Cerebellar cortex (tissue), 1 donor: ENCODE data around the gene TEAD3.
"Not testable (repeated sequence)": the region's sequence is repeated elsewhere in the genome, so short reads cannot be mapped to it uniquely, and the experiment has no call there.

ENCODE experiments used
- DNase-seq: peaks from one replicate; pipeline ENCODE4 v3.0.0-alpha.2; 2015; ENCODE audit warnings: low spot score

The TEAD3 gene

DNA sequence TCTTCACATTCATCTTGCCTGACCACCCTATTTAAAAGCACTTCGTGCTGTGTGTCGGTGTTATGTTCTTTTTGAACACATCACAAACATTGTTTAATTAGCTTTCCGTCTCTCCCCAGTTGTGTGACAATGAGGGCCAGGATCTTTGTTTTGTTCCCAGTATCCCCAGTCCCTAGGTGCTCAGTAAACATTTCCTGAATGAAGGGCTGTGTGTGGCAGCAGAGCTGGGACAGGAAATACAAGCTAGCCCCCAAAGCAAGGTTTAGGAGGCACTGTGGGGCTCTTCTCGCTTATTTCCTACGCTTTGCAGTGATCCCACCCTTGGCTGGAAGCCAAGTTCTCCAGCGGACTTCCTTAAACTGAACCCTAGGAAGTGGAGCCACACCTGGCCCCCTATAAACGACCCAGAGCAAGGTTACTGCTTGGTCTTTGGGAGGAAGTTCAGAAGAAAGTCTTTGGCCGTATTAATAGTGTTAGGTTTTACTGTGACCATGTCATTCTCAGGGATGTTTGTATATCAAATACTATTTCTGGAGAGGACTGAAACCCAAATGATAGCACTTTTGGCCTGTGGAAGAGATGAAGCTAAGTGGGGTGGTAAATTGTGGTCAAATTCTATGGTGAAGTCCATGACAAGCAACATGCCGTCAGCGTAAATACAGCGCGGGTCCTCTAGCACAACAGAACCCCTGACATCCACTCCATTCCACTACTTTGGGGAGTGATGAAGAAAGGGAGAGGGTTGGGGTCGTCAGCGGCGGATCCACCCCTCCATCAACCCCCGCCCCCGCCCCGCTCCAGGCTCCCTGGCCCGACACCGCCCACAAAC lies 45.3 kb downstream of the TEAD3 start:
- no peak for DNase-seq

DNA sequence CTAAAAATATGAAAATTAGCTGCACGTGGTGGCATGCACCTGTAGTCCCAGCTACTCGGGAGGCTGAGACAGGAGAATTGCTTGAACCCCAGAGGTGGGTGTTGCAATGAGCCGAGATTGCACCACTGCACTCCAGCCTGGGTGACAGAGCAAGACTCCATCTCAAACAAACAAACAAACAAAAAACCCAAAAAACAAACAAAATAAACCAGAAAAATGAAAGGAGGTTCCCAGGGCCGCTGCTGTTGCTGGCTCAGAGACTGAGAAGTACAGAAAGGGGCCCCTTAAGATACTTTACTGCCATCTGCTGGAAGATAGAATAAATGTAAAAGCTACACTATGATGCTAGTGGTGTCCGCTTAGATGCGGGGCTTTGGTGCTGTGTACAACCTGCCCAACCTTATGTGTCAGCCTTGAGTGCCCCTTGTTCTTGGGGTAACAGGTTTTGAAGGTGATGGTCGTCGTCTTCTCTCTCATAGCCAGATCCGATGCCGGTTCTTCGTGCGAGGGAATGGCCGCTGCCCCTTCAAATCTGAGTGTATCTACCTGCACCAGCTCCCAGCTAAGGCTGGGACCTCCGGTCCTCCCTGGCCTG lies 47.5 kb downstream of the TEAD3 start:
- DNase-seq, result peak; percentile 87

DNA sequence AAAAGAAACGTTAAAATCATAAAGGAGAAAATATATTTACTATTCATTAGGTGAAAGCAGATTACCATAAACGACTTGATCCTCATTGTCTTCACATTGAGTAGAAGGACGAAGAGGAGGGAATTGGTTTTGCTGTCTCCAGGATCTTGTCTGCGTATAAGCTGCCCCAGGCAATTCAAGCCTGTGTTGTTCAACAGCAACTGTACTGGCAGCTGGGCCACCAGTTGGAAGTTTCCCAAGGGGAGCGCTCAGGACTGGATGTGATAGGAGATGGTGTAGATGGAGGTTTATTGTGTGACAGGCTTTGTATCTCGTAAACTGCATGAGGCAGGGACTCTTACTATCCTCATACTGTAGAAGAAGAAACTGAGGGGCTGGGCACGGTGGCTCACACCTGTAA lies 48.7 kb downstream of the TEAD3 start:
- DNase-seq, result no peak

DNA sequence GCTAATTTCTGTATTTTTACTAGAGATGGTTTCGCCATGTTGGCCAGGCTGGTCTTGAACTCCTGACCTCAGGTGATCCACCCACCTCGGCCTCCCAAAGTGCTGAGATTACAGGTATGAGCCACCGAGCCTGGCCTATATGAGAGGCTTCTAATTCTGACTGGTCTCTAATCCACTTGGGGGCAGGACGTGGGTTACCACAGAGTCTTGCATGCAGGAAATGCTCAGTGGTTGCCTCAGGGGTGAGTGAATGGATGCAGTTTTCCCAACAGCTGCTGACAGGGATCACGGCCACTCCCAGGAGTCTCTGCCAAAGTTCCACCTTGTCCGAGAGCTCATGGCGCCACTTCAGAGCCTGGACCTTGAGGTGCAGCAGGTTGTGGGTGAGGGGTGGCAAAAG lies 51.2 kb downstream of the TEAD3 start:
- DNase-seq, result no peak

DNA sequence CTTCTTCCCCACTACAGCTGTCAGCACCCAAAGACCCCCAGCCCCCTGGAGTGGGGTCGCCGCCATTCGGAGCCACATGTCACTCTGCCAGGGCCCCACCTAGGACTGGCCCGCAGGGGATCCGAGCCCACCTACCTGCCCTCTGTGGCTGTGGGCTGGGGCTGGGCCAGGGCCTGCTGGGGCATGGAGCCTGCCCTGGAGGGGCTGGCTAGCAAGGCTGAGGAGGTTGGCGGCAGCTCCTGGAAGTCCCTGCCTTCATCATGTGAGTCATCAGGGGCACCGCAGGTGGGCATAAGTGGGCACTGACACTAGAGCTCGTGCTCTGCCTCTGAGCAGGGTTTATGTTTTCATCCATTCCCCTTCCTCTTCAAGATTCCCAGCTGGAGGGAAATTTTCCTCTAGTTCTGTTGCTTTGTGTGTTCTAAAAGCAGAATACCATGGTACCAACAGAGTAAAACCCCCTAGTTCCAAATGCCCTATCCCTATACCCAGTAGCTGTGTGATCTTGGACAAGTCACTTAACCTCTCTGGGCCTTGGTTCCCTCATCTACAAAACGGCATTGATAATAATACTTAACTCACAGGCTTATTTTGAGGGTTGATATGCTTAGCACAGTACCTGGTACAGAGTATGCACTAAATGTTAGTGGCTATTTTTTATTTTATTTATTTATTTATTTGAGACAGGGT lies 53.4 kb downstream of the TEAD3 start:
- DNase-seq, result no peak

DNA sequence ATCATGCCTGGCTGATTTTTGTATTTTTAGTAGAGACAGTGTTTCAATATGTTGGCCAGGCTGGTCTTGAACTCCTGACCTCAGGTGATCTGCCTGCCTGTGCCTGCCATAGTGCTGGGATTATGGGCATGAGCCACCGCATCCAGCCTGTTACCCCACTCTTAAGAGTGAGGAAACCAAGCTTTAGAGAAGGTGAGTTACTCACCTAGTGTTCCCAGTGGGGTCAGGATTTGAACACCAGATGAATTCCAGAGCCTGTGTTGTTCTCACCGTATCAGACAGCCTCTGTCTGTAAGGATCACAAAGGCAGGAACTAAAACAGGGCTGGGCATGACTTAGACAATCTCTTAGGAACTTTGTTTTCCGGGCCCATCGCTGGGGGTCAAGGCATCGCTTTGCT lies 54.2 kb downstream of the TEAD3 start:
- no peak for DNase-seq

DNA sequence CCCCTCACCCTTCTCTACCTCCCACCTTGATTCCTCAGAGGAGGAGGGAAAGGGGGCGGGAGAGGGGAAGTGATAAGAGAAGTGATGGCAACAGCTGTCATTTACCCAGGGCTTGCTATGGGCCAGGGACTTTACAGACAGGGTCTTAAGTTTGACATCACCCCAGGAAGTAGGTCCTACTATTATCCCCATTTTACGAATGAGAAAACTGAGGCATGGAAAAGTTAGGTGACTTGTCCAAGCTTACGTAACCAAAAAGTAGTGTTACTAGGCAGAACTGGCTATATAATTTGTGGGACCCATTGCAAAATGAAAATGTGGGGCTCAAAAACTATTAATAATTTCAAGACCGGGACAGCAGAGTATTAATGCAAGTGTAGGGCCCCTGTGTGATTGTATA lies 55.2 kb downstream of the TEAD3 start:
- no peak for DNase-seq

DNA sequence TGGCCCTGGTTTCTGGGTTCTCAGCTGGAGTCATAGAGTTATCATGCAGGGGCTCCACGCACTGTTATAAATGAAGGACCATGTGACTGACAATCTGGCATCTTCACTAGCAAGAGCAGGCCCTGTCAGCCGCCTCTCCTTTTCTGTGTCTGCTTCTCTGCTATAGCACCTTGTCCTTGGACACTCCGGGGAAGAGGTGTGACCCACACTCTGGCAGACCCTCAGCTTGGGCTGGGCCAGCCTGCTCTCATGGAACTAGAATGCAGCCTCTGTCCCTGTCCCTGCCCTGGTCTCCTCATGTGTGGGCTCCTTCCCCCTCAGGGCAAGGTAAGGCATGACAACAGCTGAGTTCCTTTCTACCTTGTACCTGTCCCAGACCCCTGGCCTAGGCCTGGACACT lies 55.7 kb downstream of the TEAD3 start:
- no peak for DNase-seq

DNA sequence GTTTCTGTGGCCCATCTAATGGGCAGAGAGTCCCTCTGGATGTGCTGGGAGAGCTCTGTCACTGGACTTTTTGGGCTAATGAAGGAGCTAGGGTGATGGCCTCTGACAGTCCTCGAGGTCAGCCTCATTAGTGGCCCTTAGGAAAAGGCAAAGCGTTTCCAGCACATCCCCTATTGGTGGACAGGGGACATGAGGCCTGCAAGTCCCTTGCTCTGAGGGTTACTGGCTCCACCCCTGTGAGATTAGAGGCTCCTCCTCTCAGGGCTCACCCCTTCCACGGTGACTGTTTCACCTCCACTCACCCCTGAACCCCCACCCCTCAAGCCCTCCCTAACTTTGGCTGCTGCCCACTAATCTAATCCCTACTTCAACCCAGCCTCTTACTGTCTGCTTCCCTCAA lies 57.6 kb downstream of the TEAD3 start:
- DNase-seq, result no peak

DNA sequence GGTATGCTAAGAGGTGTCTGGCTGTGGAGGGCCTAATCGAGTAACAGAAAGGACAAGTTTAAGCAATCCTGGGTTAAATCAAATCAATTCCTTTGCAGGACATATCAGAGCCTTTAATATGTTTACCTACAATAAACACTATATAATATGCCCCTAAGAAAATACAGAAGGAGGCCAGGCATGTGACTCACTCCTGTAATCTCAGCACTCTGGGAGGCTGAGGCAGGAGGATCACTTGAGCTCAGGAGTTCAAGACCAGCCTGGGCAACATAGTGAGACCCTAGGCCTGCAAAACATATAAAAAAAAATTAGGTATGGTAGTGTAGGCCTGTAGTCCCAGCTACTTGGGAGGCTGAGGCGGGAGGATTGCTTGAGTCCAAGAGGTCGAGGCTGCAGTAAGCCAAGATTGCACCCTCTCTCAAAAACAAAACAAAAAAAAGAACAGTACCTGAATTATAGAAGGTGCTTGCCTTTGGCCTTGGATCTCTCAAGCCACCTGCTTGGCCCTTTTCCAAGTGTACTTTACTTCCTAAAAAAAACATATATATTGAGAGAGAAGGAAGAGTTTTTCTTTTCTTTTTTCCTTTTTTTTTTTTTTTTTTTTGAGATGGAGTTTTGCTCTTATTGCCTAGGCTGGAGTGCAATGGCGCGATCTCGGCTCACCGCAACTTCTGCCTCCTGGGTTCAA lies 58.4 kb downstream of the TEAD3 start:
- DNase-seq, result not testable (repeated sequence)

DNA sequence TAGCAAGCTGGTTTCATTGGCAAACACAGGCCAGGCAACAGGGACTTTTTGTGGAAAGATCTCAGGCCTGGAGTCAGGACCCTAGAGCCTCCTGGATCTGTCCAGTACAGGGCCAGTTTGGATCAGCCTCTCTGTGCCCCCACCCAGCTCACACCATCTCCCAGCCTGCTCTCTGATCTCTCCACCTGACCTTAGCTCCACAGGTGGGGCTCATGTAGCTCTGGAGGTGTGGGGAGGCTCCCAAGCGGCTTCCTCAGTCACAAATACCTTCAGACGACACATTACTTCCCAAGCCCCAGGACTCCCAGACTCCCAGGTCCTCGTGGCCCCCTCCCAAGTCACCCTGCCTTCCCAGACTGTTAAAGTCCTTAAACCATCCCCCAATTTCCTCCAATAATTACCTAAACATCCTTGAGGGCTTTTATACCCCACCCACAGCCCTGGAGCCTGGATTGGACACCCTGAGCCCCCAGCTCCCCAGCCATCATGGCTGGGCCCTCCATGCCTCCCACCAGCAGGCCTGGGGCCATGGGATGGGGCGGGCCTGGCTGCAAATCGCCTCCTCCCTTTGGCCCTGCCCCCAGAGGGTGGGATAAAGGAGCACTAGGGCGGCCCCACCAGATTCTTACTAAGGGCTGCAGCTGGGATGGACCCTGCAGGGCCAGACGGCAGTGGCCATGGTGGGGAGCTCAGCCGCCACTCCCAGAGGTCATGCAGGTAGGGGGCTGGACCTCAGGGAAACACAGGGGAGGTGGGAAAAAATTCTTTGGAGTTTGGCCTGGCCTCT lies 60.6 kb downstream of the TEAD3 start:
- DNase-seq, result no peak

DNA sequence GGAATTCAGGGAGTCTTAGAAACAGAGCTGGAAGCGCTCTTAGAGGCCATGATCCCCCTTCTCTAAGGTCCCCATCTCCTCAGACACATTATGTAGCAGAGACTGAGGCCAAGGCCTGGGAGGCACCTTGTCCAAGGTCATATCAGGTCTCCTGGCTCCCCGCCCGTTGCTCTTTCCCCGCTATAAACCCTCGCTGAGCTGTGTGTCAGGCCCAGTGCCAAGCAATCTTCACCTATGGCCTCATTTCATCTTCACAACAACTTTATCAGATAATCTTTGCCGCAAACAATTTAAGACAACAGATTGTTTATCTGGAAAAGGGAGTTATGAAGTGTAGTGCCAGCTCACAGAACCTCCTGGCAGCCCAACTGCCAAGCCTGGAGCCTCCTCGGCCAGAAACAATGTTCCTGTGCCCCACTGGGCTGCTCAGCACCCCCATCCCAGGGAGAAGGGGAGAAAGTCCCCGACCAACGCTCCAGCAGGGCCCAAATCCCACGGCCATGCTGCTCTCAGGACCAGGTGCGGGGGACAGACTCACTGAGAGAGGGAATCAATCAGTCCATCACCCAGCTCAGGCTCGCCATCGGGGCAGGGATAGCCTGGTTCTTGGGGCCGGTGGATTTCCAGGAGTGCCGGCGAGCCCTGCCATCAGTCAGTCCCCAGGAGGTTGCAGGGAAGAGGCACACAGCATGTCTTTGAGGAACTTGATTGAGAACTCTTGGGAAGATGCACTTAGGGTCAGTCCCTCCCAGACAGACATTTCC lies 61.6 kb downstream of the TEAD3 start:
- DNase-seq, result peak; percentile 35

DNA sequence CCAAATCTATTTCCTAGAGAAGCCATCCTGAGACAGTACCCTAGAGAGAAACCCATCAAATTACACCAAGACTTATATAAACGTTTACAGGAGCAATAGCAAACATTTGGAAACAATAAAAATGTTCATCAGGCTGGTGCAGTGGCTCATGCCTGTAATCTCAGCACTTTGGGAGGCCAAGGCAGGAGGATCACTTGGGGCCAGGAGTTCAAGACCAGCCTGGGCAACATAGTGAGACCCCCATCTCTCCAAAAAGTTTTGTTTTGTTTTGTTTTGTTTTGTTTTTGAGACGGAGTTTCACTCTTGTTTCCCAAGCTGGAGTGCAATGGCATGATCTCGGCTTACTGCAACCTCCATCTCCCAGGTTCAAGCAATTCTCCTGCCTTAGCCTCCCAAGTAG lies 64.2 kb downstream of the TEAD3 start:
- DNase-seq, result not testable (repeated sequence)

DNA sequence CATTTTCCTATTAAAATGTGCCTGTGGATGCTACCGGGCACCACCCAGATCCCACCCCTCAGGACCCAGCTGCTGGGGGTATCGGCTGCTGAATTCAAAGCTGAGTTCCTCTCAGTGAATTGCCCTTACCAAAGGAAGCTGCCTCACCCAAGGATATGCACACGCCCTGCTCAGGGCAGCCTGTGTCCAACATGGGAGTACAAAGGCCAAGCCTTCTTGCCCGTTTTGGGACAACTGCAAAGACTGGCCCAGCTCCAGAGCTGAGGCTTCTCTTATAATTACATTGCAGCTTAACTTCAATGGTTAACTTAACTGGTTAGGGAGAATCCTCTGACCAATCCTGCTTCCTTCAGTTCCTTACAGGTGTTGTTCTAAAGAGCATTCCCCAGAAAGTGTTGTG lies 64.6 kb downstream of the TEAD3 start:
- no peak for DNase-seq

DNA sequence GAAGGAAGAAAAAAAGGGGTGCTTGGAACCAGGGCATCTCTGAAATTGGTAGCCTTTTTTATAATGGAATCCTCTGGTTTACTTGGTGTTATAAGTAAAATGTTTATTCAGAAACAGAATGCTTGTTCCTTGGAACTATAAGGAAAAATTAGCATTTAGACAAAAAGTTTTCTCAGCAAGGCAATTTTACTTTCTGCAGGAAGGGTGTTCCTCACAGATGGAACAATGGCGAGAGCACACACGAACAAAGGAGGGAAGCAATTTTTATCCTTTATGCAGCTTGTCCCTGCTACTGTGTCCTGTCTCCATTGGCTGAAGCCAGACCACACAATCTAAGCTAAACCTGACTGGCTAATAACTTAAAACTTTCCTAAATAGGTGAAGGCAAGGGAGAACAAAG lies 67.4 kb downstream of the TEAD3 start:
- DNase-seq, result no peak

DNA sequence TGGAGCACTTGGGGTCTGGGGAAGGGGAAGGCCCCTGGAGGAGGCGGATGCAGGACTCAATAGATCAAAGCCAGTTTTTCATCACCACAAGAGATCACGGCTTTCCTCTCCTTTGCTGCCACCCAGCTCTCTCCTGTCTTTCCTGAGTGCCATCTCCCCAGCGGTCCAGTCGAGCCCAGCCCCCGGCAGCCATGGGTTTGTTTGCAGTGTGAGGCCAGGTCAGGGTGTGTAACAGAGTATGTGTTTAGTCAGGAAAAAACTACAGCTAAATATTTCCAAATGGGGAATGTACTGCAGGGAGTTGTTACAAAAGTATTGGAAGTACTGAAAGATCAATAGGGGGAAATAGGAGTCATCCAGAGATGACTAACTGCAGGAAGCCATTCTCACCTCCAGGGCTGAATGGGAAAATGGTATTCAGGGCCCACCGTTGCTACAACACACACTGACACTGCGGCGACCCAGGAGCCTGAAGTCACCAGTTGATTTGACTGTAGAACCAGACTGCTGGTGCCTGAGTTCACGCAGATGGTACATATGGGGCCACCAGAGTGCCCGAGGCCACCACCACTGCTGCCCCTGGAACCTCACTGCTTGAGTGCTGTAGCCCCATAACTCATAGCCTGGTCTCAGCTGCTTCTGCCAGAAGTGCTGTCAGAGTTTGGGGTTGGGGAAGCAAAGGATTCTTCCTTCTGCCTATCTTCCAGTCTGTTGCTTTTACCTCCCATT lies 68.3 kb downstream of the TEAD3 start:
- no peak for DNase-seq

DNA sequence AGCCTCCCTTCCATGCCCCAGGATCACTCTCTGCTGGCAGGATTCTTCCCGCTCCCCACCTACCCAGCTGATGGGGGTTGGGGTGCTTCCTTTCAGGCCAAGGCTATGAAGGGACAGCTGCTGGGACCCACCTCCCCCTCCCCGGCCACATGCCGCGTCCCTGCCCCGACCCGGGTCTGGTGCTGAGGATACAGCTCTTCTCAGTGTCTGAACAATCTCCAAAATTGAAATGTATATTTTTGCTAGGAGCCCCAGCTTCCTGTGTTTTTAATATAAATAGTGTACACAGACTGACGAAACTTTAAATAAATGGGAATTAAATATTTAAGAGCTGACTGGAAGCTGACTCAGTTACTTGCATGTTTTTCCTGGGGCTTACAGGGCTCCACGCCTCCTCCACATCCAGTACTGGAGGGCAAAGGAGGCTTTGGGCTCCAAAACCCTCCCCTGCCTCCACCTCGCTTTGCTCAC lies 69.0 kb downstream of the TEAD3 start:
- DNase-seq, result no peak

DNA sequence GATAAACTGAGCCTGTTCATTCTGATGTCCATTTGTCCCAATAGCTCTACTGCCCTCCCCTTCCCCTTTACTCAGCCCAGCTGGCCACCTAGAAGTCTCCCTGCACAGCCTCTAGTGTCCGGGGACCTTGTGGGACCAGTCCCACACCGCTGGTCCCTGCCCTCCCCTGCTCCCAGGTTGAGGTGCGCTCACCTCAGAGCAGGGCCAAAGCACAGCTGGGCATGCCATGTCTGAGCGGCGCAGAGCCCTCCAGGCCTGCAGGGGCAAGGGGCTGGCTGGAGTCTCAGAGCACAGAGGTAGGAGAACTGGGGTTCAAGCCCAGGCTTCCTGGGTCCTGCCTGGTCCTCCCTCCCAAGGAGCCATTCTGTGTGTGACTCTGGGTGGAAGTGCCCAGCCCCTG lies 69.4 kb downstream of the TEAD3 start:
- DNase-seq, result no peak

DNA sequence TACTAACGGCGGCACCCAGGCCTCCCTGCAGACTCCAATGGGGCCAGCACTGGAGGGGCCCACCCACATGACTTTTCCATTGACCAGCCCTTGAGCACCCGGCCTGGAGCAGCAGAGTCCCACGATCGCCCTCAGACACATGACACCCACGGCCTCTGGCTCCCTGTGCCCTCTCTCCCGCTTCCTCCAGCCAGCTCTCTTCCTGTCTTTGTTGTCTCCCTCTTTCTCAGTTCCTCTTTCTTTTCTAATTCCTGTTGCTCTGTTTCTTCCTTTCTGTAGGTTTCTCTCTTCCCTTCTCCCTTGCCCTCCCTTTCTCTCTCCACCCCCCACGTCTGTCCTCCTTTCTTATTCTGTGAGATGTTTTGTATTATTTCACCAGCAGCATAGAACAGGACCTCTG lies 70.8 kb downstream of the TEAD3 start:
- no peak for DNase-seq

DNA sequence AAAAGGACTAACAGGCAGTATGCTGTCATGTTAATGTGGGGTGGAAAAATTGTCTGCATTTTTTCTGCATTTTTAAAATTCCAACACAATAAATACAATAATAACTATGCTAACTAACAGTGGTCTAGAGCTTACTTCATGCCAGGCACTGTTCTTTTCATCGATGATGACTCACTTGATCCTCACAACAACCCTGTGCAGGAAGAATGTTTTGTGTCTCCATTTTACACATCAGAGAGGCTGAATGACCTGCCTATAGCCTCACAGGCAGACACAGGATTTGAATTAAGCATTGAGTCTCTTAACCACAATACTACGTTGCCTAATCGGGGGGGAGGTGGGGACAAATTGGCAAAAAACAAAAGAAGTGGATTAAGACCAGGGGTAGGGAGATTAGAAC lies 71.6 kb downstream of the TEAD3 start:
- DNase-seq, result no peak
